ENCODE data around the gene RHEX.
A peak's percentile ranks its signal among the peaks of the same experiment; 100 is the strongest.

RHEX gene

DNA sequence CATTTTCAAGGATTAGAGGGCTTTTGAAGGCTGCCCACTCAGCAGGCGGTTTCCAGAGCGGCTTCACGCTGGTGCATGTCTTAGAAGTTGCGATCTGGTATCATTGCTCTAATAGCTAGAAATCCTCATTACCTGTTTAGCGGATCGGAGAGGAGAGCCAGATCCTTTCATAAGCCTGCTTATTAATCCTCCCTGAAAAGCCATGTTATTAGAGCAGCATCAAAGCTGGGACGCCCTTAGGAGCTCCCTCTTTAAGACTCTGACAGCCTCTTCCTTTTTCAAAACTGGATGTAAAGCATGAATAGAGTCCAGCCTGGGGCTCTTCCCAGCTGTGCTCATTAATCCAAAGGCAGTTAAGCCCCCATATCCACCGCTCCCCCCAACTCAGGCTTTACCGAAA, 15.4 kb upstream of the RHEX start:
- TF ChIP-seq, protein P1, sequence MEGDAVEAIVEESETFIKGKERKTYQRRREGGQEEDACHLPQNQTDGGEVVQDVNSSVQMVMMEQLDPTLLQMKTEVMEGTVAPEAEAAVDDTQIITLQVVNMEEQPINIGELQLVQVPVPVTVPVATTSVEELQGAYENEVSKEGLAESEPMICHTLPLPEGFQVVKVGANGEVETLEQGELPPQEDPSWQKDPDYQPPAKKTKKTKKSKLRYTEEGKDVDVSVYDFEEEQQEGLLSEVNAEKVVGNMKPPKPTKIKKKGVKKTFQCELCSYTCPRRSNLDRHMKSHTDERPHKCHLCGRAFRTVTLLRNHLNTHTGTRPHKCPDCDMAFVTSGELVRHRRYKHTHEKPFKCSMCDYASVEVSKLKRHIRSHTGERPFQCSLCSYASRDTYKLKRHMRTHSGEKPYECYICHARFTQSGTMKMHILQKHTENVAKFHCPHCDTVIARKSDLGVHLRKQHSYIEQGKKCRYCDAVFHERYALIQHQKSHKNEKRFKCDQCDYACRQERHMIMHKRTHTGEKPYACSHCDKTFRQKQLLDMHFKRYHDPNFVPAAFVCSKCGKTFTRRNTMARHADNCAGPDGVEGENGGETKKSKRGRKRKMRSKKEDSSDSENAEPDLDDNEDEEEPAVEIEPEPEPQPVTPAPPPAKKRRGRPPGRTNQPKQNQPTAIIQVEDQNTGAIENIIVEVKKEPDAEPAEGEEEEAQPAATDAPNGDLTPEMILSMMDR (conservative IDR thresholded peaks at IDR 0.05; ENCODE audit: low read depth), result no peak
- H3K27ac ChIP-seq, result no peak overlapping the region
- ChIA-PET POLR2A (ENCODE audit: low non-redundant PET) (no interaction called here), CTCF (interaction anchor here (0.5 to 1.1 kb wide), 3 partner anchors 60 to 1458 kb away, joined by 3 to 5 read pairs (median 4); partner anchors contain the start of gene CR1)
- DNase-seq (ENCODE audit: low spot score), result no peak

- ChIA-PET POLR2A (ENCODE audit: low non-redundant PET) (no interaction called here), CTCF (interaction anchor here (0.7 to 1.0 kb wide), 4 partner anchors 9 to 423 kb away, joined by 3 to 11 read pairs (median 7); no protein-coding TSS in a partner anchor)
- DNase-seq (ENCODE audit: low spot score), result no peak
- TF ChIP-seq, protein P1 (conservative IDR thresholded peaks at IDR 0.05; ENCODE audit: low read depth), result no peak
- no peak overlapping the region for H3K27ac ChIP-seq
Observed at GRCh38 chr1:206039046-206039973, 13.7 kb upstream of the RHEX start.

GRCh38 chr1:206040328-206040727, 12.6 kb upstream of the RHEX start:
- POLR2A ChIA-PET (ENCODE audit: low non-redundant PET), result no interaction called here

GRCh38 chr1:206041640-206042039, 11.3 kb upstream of the RHEX start:
- CTCF ChIA-PET, result interaction anchor here (0.6 kb wide), 1 partner anchor 11 kb away, joined by 3 read pairs; no protein-coding TSS in a partner anchor
- peak overlapping the region; percentile 32; the same call in 1 of the 2 replicates for H3K27ac ChIP-seq

More at GRCh38 chr1:206040328-206040727, 12.6 kb upstream of the RHEX start:
- no peak overlapping the region for H3K27ac ChIP-seq
- CTCF ChIA-PET, result interaction anchor here (0.8 to 1.0 kb wide), 2 partner anchors 10 to 11 kb away, joined by 4 to 10 read pairs; no protein-coding TSS in a partner anchor
- TF ChIP-seq, protein P1 (conservative IDR thresholded peaks at IDR 0.05; ENCODE audit: low read depth), result no peak
- DNase-seq (ENCODE audit: low spot score), result no peak

GRCh38 chr1:206047271-206047670, 5.7 kb upstream of the RHEX start:
- CTCF ChIA-PET, result interaction anchor here (1.4 kb wide), 1 partner anchor 59 kb away, joined by 5 read pairs; no protein-coding TSS in a partner anchor
- no peak overlapping the region for H3K27ac ChIP-seq
- DNase-seq (ENCODE audit: low spot score), result no peak
- TF ChIP-seq, protein P1 (conservative IDR thresholded peaks at IDR 0.05; ENCODE audit: low read depth), result no peak
- POLR2A ChIA-PET (ENCODE audit: low non-redundant PET), result interaction anchor here (0.6 kb wide), 1 partner anchor 29 kb away, joined by 3 read pairs; no protein-coding TSS in a partner anchor

More at GRCh38 chr1:206041640-206042039, 11.3 kb upstream of the RHEX start:
- TF ChIP-seq, protein P1 (conservative IDR thresholded peaks at IDR 0.05; ENCODE audit: low read depth), result no peak
- peak; percentile 59 for DNase-seq (ENCODE audit: low spot score)
- POLR2A ChIA-PET (ENCODE audit: low non-redundant PET), result no interaction called here

DNA sequence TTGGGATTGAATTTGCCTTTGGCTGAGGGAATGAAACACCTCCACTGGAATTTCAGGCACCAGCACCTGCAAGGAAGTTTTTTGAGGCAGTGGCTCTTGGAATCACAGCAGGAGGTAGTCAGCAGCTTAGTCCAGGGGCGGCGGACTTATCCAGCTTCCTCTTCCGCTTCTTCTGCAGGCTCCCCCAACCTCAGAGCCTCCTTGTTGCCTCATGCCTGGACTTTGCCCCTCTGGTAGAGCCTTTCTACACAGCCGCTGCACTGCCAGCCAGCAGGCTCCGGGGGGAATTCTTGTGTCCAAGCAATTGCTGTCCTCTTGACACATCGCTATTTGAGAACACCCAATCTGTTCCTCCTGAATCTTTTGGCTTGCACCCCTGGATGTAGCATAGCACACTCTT, 4.4 kb upstream of the RHEX start:
- ChIA-PET CTCF (interaction anchor here (1.0 to 1.4 kb wide), 3 partner anchors 18 to 86 kb away, joined by 3 to 10 read pairs (median 5); no protein-coding TSS in a partner anchor), POLR2A (ENCODE audit: low non-redundant PET) (no interaction called here)
- no peak overlapping the region for H3K27ac ChIP-seq
- DNase-seq (ENCODE audit: low spot score), result no peak
- TF ChIP-seq, protein P1 (conservative IDR thresholded peaks at IDR 0.05; ENCODE audit: low read depth), result no peak

All from RWPE1 (cell line).